Measurements from ENCODE around the gene SORCS2.
A peak's percentile ranks its signal among the peaks of the same experiment; 100 is the strongest.

The SORCS2 gene

GRCh38 chr4:7770224-7771050, 578.1 kb downstream of the SORCS2 start:
- no peak overlapping the region for H3K27ac ChIP-seq
- peak; percentile 82 for TF ChIP-seq CTCF (conservative IDR thresholded peaks at IDR 0.05)

- H3K27ac ChIP-seq = no peak overlapping the region
- TF ChIP-seq CTCF (conservative IDR thresholded peaks at IDR 0.05) = no peak
These were observed 578.7 kb downstream of the SORCS2 start for GRCh38 chr4:7771056-7771455.

GRCh38 chr4:7771541-7772507, 579.5 kb downstream of the SORCS2 start:
- no peak for TF ChIP-seq CTCF (conservative IDR thresholded peaks at IDR 0.05)
- H3K27ac ChIP-seq = no peak overlapping the region

DNA sequence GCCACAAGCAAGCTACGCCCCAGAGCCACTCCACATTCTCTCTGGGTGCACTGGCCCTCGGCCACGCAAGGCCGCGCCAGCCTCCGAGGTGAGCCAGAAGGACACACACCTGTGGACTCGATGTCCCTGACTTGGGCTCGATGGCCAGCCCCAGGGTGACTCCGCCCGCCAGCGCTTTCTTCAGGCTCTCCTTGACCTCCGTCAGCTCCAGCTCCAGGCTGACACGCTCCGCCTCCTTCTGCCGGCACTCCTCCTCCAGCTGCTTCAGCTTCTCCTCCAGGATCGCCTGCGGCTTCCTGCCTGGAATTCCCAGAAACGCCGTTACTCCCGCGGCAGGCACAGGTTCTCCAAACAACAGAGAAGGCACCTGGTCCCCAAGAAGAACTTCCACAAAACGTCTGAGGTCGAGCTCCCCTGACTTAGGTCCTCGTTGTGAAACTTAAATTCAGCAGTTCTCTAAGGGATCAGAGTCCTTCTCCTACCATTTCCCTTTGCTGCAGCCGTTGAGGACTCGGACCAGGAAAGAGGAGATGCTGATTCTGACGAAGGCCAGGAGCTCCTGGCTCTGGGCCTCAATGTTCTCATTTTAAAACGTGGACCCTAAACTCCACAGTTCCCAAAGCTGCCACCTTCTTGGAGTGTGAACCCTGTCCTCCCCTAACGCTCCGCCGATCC, 580.5 kb downstream of the SORCS2 start:
- no peak for TF ChIP-seq CTCF (conservative IDR thresholded peaks at IDR 0.05)
- no peak overlapping the region for H3K27ac ChIP-seq

- TF ChIP-seq CTCF (conservative IDR thresholded peaks at IDR 0.05) = no peak
- H3K27ac ChIP-seq = no peak overlapping the region
These were observed 581.3 kb downstream of the SORCS2 start for GRCh38 chr4:7773401-7774180.

DNA sequence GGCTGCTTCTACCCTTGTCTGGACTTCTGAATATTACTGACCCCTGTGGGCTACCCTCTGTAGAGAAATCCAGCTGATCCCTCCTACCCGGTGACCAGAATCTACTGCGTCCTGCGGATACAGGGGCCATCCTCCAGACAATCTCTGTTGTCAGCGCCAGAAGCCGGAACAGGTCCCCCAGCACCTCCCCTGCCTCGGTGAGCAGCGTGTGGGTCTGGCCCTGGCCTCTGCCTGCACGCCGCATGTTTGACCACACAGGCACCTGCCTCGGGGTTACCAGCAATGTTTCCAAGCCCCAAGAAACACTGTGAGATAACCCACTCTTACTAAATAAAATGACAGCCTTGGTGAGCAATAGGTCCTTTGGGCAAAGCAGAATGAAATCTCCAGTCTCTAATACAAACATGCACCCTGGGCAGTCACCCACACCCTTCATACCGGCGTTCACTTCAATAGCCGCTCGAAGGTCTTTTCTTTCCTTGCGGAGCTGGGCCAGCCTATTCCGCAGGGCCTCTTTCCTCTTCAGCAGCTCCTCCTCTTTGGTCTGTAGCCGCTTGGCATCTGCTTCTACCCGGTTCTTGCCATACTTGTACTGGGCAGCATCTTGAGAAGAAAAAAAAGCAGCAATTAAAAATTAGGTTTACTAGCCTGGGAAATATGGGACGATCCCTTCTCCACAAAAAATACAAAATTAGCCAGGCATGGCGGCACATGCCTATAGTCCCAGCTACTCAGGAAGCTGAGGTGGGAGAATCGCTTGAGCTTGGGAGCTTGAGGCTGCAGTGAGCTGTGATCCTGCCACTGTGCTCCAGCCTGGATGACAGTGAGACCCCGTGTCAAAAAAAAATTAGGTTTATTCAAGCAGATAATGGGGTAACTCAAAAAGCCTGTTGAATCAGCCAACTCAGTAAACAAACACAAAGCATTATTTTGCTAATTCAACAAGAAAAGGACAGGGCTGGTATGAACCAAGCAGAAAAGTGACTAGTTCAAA, 582.3 kb downstream of the SORCS2 start:
- TF ChIP-seq CTCF (conservative IDR thresholded peaks at IDR 0.05) = no peak
- no peak overlapping the region for H3K27ac ChIP-seq
